HG03159 (cell line): Measurements from ENCODE around the gene HFE.
A peak's percentile ranks its signal among the peaks of the same experiment; 100 is the strongest.
"Not testable (repeated sequence)": the region's sequence is repeated elsewhere in the genome, so short reads cannot be mapped to it uniquely, and the experiment has no call there.

ENCODE experiments used
- ATAC-seq: cut with Tn5 transposase; IDR thresholded peaks from one replicate; pipeline ENCODE4 v1.9.1; 2021; ENCODE audit warnings: mild to moderate bottlenecking, moderate library complexity; ENCODE audit not compliant: unreplicated experiment

HFE gene

GRCh38 chr6:26058477-26059033 lies 28.7 kb upstream of the HFE start:
- not testable (repeated sequence) for ATAC-seq

GRCh38 chr6:26059941-26060340 lies 27.3 kb upstream of the HFE start:
- no peak for ATAC-seq

GRCh38 chr6:26064619-26065257 lies 22.5 kb upstream of the HFE start:
- ATAC-seq = no peak

GRCh38 chr6:26065952-26066380 lies 21.3 kb upstream of the HFE start:
- peak; percentile 96 for ATAC-seq

GRCh38 chr6:26067367-26067766 lies 19.9 kb upstream of the HFE start:
- ATAC-seq = no peak

GRCh38 chr6:26068036-26068435 lies 19.2 kb upstream of the HFE start:
- no peak for ATAC-seq

GRCh38 chr6:26071135-26071534 lies 16.1 kb upstream of the HFE start:
- ATAC-seq = no peak

- no peak for ATAC-seq
Measured at GRCh38 chr6:26075063-26075717, 12.0 kb upstream of the HFE start.

GRCh38 chr6:26078066-26078465 lies 9.2 kb upstream of the HFE start:
- not testable (repeated sequence) for ATAC-seq

- not testable (repeated sequence) for ATAC-seq
Measured at GRCh38 chr6:26081096-26081495, 6.1 kb upstream of the HFE start.

- no peak for ATAC-seq
Measured at GRCh38 chr6:26086211-26086610, 1.0 kb upstream of the HFE start.

- no peak for ATAC-seq
Measured at GRCh38 chr6:26088344-26088743, 1.1 kb downstream of the HFE start.

- no peak for ATAC-seq
Measured at GRCh38 chr6:26089272-26089671, 2.0 kb downstream of the HFE start.

- no peak for ATAC-seq
Measured at GRCh38 chr6:26092443-26092842, 5.2 kb downstream of the HFE start.

GRCh38 chr6:26094036-26094435 lies 6.8 kb downstream of the HFE start:
- ATAC-seq = no peak

GRCh38 chr6:26097268-26097875 lies 10.1 kb downstream of the HFE start:
- ATAC-seq = no peak

GRCh38 chr6:26103141-26103769 lies 16.0 kb downstream of the HFE start:
- peak; percentile 79 for ATAC-seq

GRCh38 chr6:26103770-26104456 lies 16.7 kb downstream of the HFE start:
- ATAC-seq = peak; percentile 86

GRCh38 chr6:26104457-26105108 lies 17.4 kb downstream of the HFE start:
- ATAC-seq = peak; percentile 7

GRCh38 chr6:26105109-26105730 lies 18.0 kb downstream of the HFE start:
- no peak for ATAC-seq
